ENCODE measurements around the gene GRIK2.
"Not testable (repeated sequence)": the region's sequence is repeated elsewhere in the genome, so short reads cannot be mapped to it uniquely, and the experiment has no call there.

The GRIK2 gene

GRCh38 chr6:101393251-101393828 lies at the start of gene GRIK2:
TSS of gene GRIK2 (plus strand) at chr6:101393708.
- DNase-seq (ENCODE audit: insufficient read length, low spot score) (peak; percentile 44), FAIRE-seq (no peak)
- TF ChIP-seq, protein P1, sequence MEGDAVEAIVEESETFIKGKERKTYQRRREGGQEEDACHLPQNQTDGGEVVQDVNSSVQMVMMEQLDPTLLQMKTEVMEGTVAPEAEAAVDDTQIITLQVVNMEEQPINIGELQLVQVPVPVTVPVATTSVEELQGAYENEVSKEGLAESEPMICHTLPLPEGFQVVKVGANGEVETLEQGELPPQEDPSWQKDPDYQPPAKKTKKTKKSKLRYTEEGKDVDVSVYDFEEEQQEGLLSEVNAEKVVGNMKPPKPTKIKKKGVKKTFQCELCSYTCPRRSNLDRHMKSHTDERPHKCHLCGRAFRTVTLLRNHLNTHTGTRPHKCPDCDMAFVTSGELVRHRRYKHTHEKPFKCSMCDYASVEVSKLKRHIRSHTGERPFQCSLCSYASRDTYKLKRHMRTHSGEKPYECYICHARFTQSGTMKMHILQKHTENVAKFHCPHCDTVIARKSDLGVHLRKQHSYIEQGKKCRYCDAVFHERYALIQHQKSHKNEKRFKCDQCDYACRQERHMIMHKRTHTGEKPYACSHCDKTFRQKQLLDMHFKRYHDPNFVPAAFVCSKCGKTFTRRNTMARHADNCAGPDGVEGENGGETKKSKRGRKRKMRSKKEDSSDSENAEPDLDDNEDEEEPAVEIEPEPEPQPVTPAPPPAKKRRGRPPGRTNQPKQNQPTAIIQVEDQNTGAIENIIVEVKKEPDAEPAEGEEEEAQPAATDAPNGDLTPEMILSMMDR (IDR thresholded peaks at IDR 0.05; ENCODE audit: insufficient read depth, missing control alignments), result peak; percentile 41

GRCh38 chr6:101344885-101345284 lies 48.6 kb upstream of the GRIK2 start:
- DNase-seq (ENCODE audit: insufficient read length, low spot score), result no peak
- TF ChIP-seq, protein P1 (IDR thresholded peaks at IDR 0.05; ENCODE audit: insufficient read depth, missing control alignments), result no peak
- no peak for FAIRE-seq

- FAIRE-seq (no peak), DNase-seq (ENCODE audit: insufficient read length, low spot score) (no peak)
- TF ChIP-seq, protein P1 (IDR thresholded peaks at IDR 0.05; ENCODE audit: insufficient read depth, missing control alignments), result no peak
Observed at GRCh38 chr6:101348816-101349215, 44.7 kb upstream of the GRIK2 start.

DNA sequence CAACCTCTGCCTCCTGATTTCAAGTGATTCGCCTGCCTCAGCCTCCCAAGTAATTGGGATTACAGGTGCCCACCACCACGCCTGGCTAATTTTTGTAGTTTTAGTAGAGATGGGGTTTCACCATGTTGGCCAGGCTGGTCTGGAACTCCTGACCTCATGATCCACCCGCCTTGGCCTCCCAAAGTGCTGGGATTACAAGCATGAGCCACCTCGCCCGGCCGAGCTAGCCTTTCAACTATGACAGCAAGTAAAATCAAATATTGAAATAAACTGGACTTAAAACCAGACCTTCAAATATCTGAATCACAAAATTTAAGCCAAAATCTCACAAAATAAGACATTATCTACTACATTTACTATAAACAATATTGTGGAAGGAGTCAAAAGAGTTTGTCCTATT lies 42.9 kb upstream of the GRIK2 start:
- not testable (repeated sequence) for FAIRE-seq; DNase-seq (ENCODE audit: insufficient read length, low spot score)

GRCh38 chr6:101351173-101351572 lies 42.3 kb upstream of the GRIK2 start:
- FAIRE-seq, result no peak
- DNase-seq (ENCODE audit: insufficient read length, low spot score), result no peak

GRCh38 chr6:101352316-101352715 lies 41.2 kb upstream of the GRIK2 start:
- TF ChIP-seq, protein P1 (IDR thresholded peaks at IDR 0.05; ENCODE audit: insufficient read depth, missing control alignments), result no peak
- FAIRE-seq (no peak), DNase-seq (ENCODE audit: insufficient read length, low spot score) (no peak)

More at GRCh38 chr6:101351173-101351572, 42.3 kb upstream of the GRIK2 start:
- TF ChIP-seq, protein P1 (IDR thresholded peaks at IDR 0.05; ENCODE audit: insufficient read depth, missing control alignments), result no peak

GRCh38 chr6:101365181-101365580 lies 28.3 kb upstream of the GRIK2 start:
- FAIRE-seq (no peak), DNase-seq (ENCODE audit: insufficient read length, low spot score) (no peak)
- TF ChIP-seq, protein P1 (IDR thresholded peaks at IDR 0.05; ENCODE audit: insufficient read depth, missing control alignments), result no peak

DNA sequence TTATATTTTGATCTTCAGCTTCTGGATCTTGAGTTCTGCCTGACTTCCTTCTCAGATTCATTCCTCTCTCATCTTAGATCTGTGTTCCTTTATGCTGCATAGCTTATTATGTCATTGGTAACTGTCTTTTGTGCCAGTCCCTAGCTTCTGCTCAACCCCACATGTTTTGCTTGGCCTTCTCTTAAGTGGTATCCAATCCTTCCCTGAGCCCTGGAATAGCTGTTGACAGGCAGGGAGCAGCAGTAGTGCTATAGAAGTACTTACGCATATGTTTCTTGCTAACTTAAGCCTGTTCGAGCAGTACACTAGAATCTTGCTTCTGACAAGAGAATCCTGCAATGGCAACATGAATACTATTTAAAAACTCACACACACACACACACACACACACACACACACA lies 13.6 kb upstream of the GRIK2 start:
- no peak for DNase-seq (ENCODE audit: insufficient read length, low spot score)
- no peak for FAIRE-seq

More for the DNA sequence above, 13.6 kb upstream of the GRIK2 start:
- TF ChIP-seq, protein P1 (IDR thresholded peaks at IDR 0.05; ENCODE audit: insufficient read depth, missing control alignments), result no peak

Data from D721Med (cell line).